K562 (cell line): ENCODE results near the gene CDCP2. TPM values are rescaled to one million over a fixed set of nuclear protein-coding genes. Genes with fewer than 3 reads are reported as not detected.

ENCODE experiments used
- BCOR ChIP-seq: fragments of 450-650 bp; IDR thresholded peaks from 2 replicates; pipeline ENCODE4 v1.6.1; 2016
- CCAR2 ChIP-seq: fragments of 200-400 bp; formaldehyde crosslinking; IDR thresholded peaks from 2 replicates; pipeline ENCODE4 v1.6.1; 2017; ENCODE audit warnings: mild to moderate bottlenecking, low read depth, low read length
- CEBPG ChIP-seq, 3 experiments: fragments of 200-800 bp in 1 of 3; sonication (Bioruptor generic) in 1 of 3; sonication (generic) in 1 of 3; formaldehyde crosslinking in 1 of 3; IDR thresholded peaks in 2 of 3; conservative IDR thresholded peaks in 1 of 3; 2 replicates each; pipeline versions ENCODE4 v1.6.1 to v1.8.0; 2016 to 2022; ENCODE audit warnings: missing compliant biosample characterization in 2 of 3, missing genetic modification characterization in 2 of 3, mild to moderate bottlenecking in 1 of 3, missing genetic modification reagents in 1 of 3
- E2F3 ChIP-seq: fragments of 250-450 bp; sonication (Bioruptor Pico); IDR thresholded peaks from 2 replicates; pipeline ENCODE4 v1.4.0; 2020; ENCODE audit warnings: mild to moderate bottlenecking
- EWSR1 ChIP-seq: fragments of 450-650 bp; IDR thresholded peaks from 2 replicates; pipeline ENCODE4 v1.6.1; 2018; ENCODE audit warnings: borderline replicate concordance, mild to moderate bottlenecking, low read depth, moderate library complexity; ENCODE audit not compliant: partially characterized antibody
- HBP1 ChIP-seq: fragments of 450-650 bp; formaldehyde crosslinking; IDR thresholded peaks from 2 replicates; pipeline ENCODE4 v1.4.0; 2022; ENCODE audit warnings: missing genetic modification characterization
- MAFF ChIP-seq: IDR thresholded peaks from 2 replicates; pipeline ENCODE4 v1.6.1; 2012; ENCODE audit warnings: low read length, improper control_type of control experiment
- MAZ ChIP-seq, 2 experiments: fragments of 450-650 bp in 1 of 2; sonication (generic) in 1 of 2; formaldehyde crosslinking; IDR thresholded peaks in 1 of 2; conservative IDR thresholded peaks in 1 of 2; 2 replicates each; pipeline versions ENCODE4 v1.4.0 to v1.5.0; 2020; ENCODE audit warnings: mild to moderate bottlenecking in 1 of 2, missing genetic modification reagents in 1 of 2
- MCM2 ChIP-seq: fragments of 450-650 bp; IDR thresholded peaks from 2 replicates; pipeline ENCODE4 v1.6.1; 2017; ENCODE audit warnings: low read depth, mild to moderate bottlenecking
- NCOA4 ChIP-seq: fragments of 450-650 bp; IDR thresholded peaks from 2 replicates; pipeline ENCODE4 v1.6.1; 2018; ENCODE audit warnings: mild to moderate bottlenecking; ENCODE audit not compliant: partially characterized antibody
- NFE2L1 ChIP-seq: fragments of 450-650 bp; IDR thresholded peaks from 2 replicates; pipeline ENCODE4 v1.6.1; 2016; ENCODE audit warnings: missing genetic modification characterization, low read depth, mild to moderate bottlenecking, missing compliant biosample characterization, moderate library complexity, borderline replicate concordance
- NFRKB ChIP-seq: fragments of 450-650 bp; IDR thresholded peaks from 2 replicates; pipeline ENCODE4 v1.6.1; 2016; ENCODE audit warnings: low read depth
- NR1H2 ChIP-seq: sonication (generic); formaldehyde crosslinking; IDR thresholded peaks from 2 replicates; pipeline ENCODE4 v1.4.0; 2020; ENCODE audit warnings: mild to moderate bottlenecking, missing genetic modification reagents
- POLR2AphosphoS5 ChIP-seq: IDR thresholded peaks from 2 replicates; pipeline ENCODE4 v1.6.1; 2011; ENCODE audit warnings: mild to moderate bottlenecking, low read depth, low read length, moderate library complexity; ENCODE audit not compliant: control insufficient read depth, insufficient read depth
- SETDB1 ChIP-seq: IDR thresholded peaks from one replicate; pipeline ENCODE4 v1.6.1; 2012; ENCODE audit warnings: low read length, control low read depth, inconsistent platforms
- SNRNP70 ChIP-seq: fragments of 200-400 bp; formaldehyde crosslinking; optimal IDR thresholded peaks from 2 replicates; pipeline ENCODE3; 2017; ENCODE audit warnings: low read depth, low read length
- SPI1 ChIP-seq: IDR thresholded peaks from 2 replicates; pipeline ENCODE4 v1.6.1; 2011; ENCODE audit warnings: low read depth, low read length, control low read depth, borderline replicate concordance
- SRSF3 ChIP-seq: fragments of 200-400 bp; formaldehyde crosslinking; IDR thresholded peaks from 2 replicates; pipeline ENCODE4 v1.6.1; 2016; ENCODE audit warnings: mild to moderate bottlenecking, low read length, moderate library complexity; ENCODE audit not compliant: insufficient read depth
- TCF7 ChIP-seq: sonication (generic); IDR thresholded peaks from 2 replicates; pipeline ENCODE4 v1.6.1; 2016; ENCODE audit warnings: antibody characterized with exemption, borderline replicate concordance
- TEAD4 ChIP-seq, 2 experiments: sonication (generic) in 1 of 2; formaldehyde crosslinking in 1 of 2; IDR thresholded peaks; 2 replicates each; pipeline versions ENCODE4 v1.6.1 to v1.8.0; 2012 to 2022; ENCODE audit warnings: borderline replicate concordance in 1 of 2, inconsistent platforms in 1 of 2, low read length in 1 of 2, mild to moderate bottlenecking in 1 of 2, missing genetic modification reagents in 1 of 2
- ZC3H4 ChIP-seq: sonication (generic); formaldehyde crosslinking; IDR thresholded peaks from 2 replicates; pipeline ENCODE4 v1.9.0; 2021; ENCODE audit warnings: missing genetic modification reagents, borderline replicate concordance
- ZHX1 ChIP-seq: fragments of 150-350 bp; conservative IDR thresholded peaks from 2 replicates; pipeline ENCODE4 v1.6.1; 2014; ENCODE audit warnings: low read length
- ZNF184 ChIP-seq: sonication (generic); formaldehyde crosslinking; IDR thresholded peaks from 2 replicates; pipeline ENCODE4 v1.5.0; 2020; ENCODE audit warnings: missing genetic modification reagents
- ZNF551 ChIP-seq: fragments of 250-450 bp; sonication (Bioruptor Pico); IDR thresholded peaks from 2 replicates; pipeline ENCODE4 v1.5.0; 2021; ENCODE audit warnings: mild to moderate bottlenecking, moderate library complexity
- ZNF766 ChIP-seq: fragments of 200-800 bp; sonication (Bioruptor generic); conservative IDR thresholded peaks from 2 replicates; pipeline ENCODE4 v1.6.1; 2016; ENCODE audit warnings: missing genetic modification characterization, missing compliant biosample characterization
- polyA plus RNA-seq, 8 experiments: library from polyadenylated mRNA; depleted of rRNA in 4 of 8; stranded (reverse) in 5 of 8; unstranded in 3 of 8; fragments of >200 nt; fragmentation: Nextera tagmentation in 2 of 8; fragmentation: Illumina TruSeq in 1 of 8; extraction: Ambion mirVana in 2 of 8; extraction: Trizol in 1 of 8; gene quantifications; 2 replicates each; pipeline versions ENCODE4 v1.2.1 to v1.2.3, GENCODE V29; 2011 to 2014; ENCODE audit warnings: inconsistent platforms in 1 of 8, missing spikeins in 1 of 8
- total RNA-seq, 7 experiments: library from RNA; depleted of rRNA in 6 of 7; stranded (reverse); fragments of >200 nt in 6 of 7; fragmentation: Illumina TruSeq in 2 of 7; extraction: Trizol in 2 of 7; gene quantifications; 2 replicates each; pipeline versions ENCODE4 v1.2.1 to v1.2.3, GENCODE V29; 2011 to 2021; ENCODE audit warnings: low replicate concordance in 1 of 7

Gene CDCP2
- total and polyA plus RNA-seq, 9 of the 15 experiments (the other 6 are each of a cell fraction or from before 2014, with no cell fraction given) = not detected

- TF ChIP-seq SRSF3 (no peak), ZC3H4 (CRISPR knock-in tag) (no peak), SNRNP70 (no peak), E2F3 (CRISPR knock-in tag) (no peak), ZHX1 (no peak), NFE2L1 (no peak), CEBPG (CRISPR knock-in tag; IDR thresholded peaks at IDR 0.05) (no peak), CEBPG (tag; conservative IDR thresholded peaks at IDR 0.05 in 1 of 2, IDR thresholded peaks at IDR 0.05 in 1 of 2) (no peak), NR1H2 (CRISPR knock-in tag) (no peak), ZNF551 (no peak), POLR2AphosphoS5 (peak; percentile 88), BCOR (no peak), CCAR2 (no peak), SETDB1 (no peak), EWSR1 (no peak), SPI1 (peak; percentile 81), MAFF (no peak), HBP1 (CRISPR knock-in tag) (no peak), ZNF766 (CRISPR knock-in tag) (no peak), MCM2 (no peak), MAZ (CRISPR knock-in tag; conservative IDR thresholded peaks at IDR 0.05 in 1 of 2, IDR thresholded peaks at IDR 0.05 in 1 of 2) (0 out of 4 replicates have a peak, but pooled peaks of 1 of the 2 experiments have one; percentile 53), NFRKB (peak; percentile 94), TCF7 (no peak), NCOA4 (no peak), ZNF184 (CRISPR knock-in tag) (no peak), TEAD4 (IDR thresholded peaks at IDR 0.05; ENCODE audit: low read length) (no peak), TEAD4 (CRISPR knock-in tag; IDR thresholded peaks at IDR 0.05; ENCODE audit: borderline replicate concordance) (no peak; the same call in 1 of the 2 replicates)
Observed at GRCh38 chr1:54199765-54200518, 47.1 kb upstream of the CDCP2 start, which contains the start of the genes CYB5RL and MRPL37 (continued).
